Choroid plexus epithelial cell (primary cell): ENCODE data around the gene HLA-DPA1.

ENCODE experiments used
- DNase-seq: peaks from one replicate; pipeline ENCODE4 v3.0.0-alpha.2; 2010; ENCODE audit warnings: low read depth
- H3K4me3 ChIP-seq: 2 replicates; pipeline ENCODE4 v1.5.1; 2011; ENCODE audit warnings: low read depth, mild to moderate bottlenecking, control low read depth, low read length, moderate library complexity
- TF ChIP-seq, protein P1 (sequence below): conservative IDR thresholded peaks from 2 replicates; pipeline ENCODE4 v1.5.1; 2011; ENCODE audit warnings: low read depth, mild to moderate bottlenecking, control low read depth, inconsistent platforms, low read length, moderate library complexity

Gene HLA-DPA1

DNA sequence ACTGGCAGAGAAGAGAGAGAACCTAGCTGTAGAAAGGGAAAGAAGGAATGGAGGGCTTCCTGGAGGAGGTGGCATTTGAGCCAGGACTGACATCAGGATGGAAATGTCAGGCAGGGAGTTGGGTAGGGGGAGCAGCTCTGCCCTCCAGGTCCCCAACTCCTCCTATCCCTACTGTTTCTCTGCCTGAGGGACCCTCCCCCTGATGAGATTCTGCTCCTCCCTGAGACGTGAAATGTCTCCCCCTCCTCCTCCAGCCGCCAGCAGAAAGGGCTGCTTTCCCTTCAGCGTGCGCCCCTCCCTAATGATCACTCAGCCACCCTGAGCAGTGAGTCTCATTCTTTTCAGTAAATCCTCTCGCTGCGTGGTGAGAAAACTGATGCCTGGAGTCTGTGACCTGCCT lies 43.0 kb upstream of the HLA-DPA1 start:
- DNase-seq: no peak
- no peak overlapping the region for H3K4me3 ChIP-seq
- TF ChIP-seq, protein P1, sequence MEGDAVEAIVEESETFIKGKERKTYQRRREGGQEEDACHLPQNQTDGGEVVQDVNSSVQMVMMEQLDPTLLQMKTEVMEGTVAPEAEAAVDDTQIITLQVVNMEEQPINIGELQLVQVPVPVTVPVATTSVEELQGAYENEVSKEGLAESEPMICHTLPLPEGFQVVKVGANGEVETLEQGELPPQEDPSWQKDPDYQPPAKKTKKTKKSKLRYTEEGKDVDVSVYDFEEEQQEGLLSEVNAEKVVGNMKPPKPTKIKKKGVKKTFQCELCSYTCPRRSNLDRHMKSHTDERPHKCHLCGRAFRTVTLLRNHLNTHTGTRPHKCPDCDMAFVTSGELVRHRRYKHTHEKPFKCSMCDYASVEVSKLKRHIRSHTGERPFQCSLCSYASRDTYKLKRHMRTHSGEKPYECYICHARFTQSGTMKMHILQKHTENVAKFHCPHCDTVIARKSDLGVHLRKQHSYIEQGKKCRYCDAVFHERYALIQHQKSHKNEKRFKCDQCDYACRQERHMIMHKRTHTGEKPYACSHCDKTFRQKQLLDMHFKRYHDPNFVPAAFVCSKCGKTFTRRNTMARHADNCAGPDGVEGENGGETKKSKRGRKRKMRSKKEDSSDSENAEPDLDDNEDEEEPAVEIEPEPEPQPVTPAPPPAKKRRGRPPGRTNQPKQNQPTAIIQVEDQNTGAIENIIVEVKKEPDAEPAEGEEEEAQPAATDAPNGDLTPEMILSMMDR: no peak

GRCh38 chr6:33114406-33114805 lies 41.0 kb upstream of the HLA-DPA1 start:
- TF ChIP-seq, protein P1: no peak
- DNase-seq: no peak
- no peak overlapping the region for H3K4me3 ChIP-seq

GRCh38 chr6:33113755-33114154 lies 40.3 kb upstream of the HLA-DPA1 start:
- TF ChIP-seq, protein P1: no peak
- no peak for DNase-seq
- H3K4me3 ChIP-seq: no peak overlapping the region

- DNase-seq: peak; percentile 75
- TF ChIP-seq, protein P1: no peak
- H3K4me3 ChIP-seq: no peak overlapping the region
Observed at GRCh38 chr6:33112148-33112547, 38.7 kb upstream of the HLA-DPA1 start.

GRCh38 chr6:33108307-33108706 lies 34.9 kb upstream of the HLA-DPA1 start:
- TF ChIP-seq, protein P1: no peak
- H3K4me3 ChIP-seq: no peak overlapping the region
- no peak for DNase-seq

DNA sequence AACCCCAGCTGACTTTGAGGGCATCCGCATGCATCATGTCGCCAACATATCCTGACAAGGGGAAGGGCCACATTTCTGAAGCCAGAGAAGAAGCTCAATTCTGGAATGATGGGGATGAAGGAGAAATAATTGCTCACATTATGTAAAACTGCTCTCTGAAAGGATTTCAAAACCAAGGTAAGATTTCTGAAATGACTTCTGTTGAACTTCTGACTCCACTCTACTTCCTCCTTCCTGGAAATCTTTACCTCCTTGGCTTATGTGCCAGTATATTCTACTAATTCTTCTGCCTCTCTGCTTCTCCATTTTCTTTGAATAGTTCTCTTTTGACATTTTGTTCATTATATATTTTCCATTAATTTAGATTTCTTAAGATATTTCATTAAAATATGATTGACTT lies 34.2 kb upstream of the HLA-DPA1 start:
- no peak overlapping the region for H3K4me3 ChIP-seq
- DNase-seq: no peak
- TF ChIP-seq, protein P1: no peak

DNA sequence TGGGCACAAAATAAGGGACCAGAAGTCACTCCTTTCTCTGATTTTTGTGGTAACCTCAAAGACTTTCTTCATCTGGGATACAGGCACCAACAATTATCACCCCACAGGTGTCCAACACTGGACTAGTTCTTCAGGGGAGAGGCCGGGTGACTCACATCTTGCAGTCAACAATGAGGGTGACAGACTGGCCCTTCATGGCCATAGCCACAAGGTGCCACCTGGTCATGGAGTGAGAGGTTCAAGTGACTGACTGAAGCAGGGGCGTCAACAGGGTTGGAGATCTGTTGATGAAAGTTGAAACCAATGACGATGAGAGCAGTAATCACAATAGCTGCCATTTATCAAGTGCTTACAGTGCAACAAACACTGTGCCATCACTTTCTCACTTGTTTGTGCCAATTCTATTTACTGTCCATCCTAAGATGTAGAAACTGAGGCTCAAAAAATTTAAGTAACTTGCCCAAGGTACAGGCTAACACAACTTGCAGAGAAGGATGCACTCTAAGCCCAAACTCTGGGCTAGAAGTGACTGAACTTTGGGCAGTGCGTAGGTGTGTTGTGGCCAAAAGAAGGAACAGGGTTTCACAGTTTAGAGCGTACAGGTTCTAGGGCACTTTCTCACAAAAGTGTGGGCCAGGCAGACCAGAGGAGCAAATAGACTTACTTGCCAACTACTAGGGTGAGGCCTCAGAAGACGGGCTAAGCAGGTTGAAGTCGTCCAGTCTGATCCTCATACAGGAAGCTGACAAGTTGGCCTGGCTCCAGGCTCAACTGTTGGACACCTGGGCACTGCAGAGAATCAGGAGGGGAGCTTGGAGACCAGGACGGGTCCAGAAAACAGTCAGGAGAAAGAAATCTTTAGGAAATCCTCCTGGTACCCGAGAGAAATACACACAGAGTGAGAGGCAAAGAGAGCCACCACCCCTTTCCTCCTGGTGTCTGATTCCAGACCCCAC lies 32.7 kb upstream of the HLA-DPA1 start:
- no peak for DNase-seq
- TF ChIP-seq, protein P1: no peak
- H3K4me3 ChIP-seq: no peak overlapping the region
